Esophagus squamous epithelium (tissue), 5 donors: ENCODE data around the gene CFAP20DC. TPM values are rescaled to one million over a fixed set of nuclear protein-coding genes. Genes with fewer than 3 reads are reported as not detected.
"Not testable (repeated sequence)": the region's sequence is repeated elsewhere in the genome, so short reads cannot be mapped to it uniquely, and the experiment has no call there.

ENCODE experiments used
- DNase-seq: peaks from one replicate; lab custom pipeline; 2025; lab: John Stamatoyannopoulos, UW
- H3K27ac ChIP-seq, 4 donors: fragments of 200-600 bp; sonication (generic); one replicate each; pipeline ENCODE4 v1.5.1; 2016 to 2019; ENCODE audit warnings: mild to moderate bottlenecking in 1 of 4
- H3K27me3 ChIP-seq, 4 donors: fragments of 200-600 bp; sonication (generic); 1 replicate in 3 of 4; 2 replicates in 1 of 4; pipeline versions ENCODE4 v1.5.1 to v1.6.0; 2017 to 2021; ENCODE audit warnings: antibody characterized with exemption in 1 of 4
- H3K36me3 ChIP-seq, 3 donors: fragments of 200-600 bp; sonication (generic); one replicate each; pipeline ENCODE4 v1.5.1; 2016 to 2019
- H3K4me1 ChIP-seq, 3 donors: fragments of 200-600 bp; sonication (generic); one replicate each; pipeline ENCODE4 v1.5.1; 2017 to 2019
- H3K4me3 ChIP-seq, 4 donors: fragments of 200-600 bp; sonication (generic); 1 replicate in 3 of 4; 2 replicates in 1 of 4; pipeline ENCODE4 v1.5.1; 2016 to 2019; ENCODE audit warnings: mild to moderate bottlenecking in 2 of 4, moderate library complexity in 1 of 4
- H3K9me3 ChIP-seq, 3 donors: fragments of 200-600 bp; sonication (generic); one replicate each; pipeline ENCODE4 v1.5.1; 2016 to 2019
- POLR2A ChIP-seq, 4 donors: fragments of 450-650 bp; IDR thresholded peaks; one replicate each; pipeline ENCODE4 v1.6.1; 2017; ENCODE audit warnings: antibody characterized with exemption in 4 of 4, mild to moderate bottlenecking in 4 of 4, moderate library complexity in 3 of 4
- WGBS, 2 donors: methylation state at CpG; one replicate each; pipeline ENCODE4 v1.1.5; 2018; 5-methylcytosine and 5-hydroxymethylcytosine counted together
- intact Hi-C: fragments of 100-400 bp; cut with DNase I; formaldehyde crosslinking; loops from one replicate; pipeline ENCODE4 v1.15.0; 2022
- total RNA-seq, 4 donors: library from RNA; depleted of rRNA; stranded (reverse); fragments of >200 nt; gene quantifications; one replicate each; pipeline ENCODE4 v1.1.0, GENCODE V29; 2016
- TF ChIP-seq, protein P1 (sequence below), 6 experiments: fragments of 450-650 bp in 4 of 6; fragments of 200-600 bp in 2 of 6; sonication (generic) in 2 of 6; IDR thresholded peaks; one replicate each; pipeline ENCODE4 v1.5.1; 2016 to 2019; ENCODE audit warnings: antibody characterized with exemption in 6 of 6, mild to moderate bottlenecking in 4 of 6, moderate library complexity in 4 of 6
- donor health status: DM: yes; HTN: yes; CAD: no.

CFAP20DC gene
- total RNA-seq, 4 donors from 2014 or later, result 9.8 to 15.5 (median 10.8) TPM

- DNase-seq, result no peak
- H3K27me3 ChIP-seq, result no peaks in the 10 kb centered on the region
- TF ChIP-seq POLR2A (IDR thresholded peaks at IDR 0.05), result no peak
- TF ChIP-seq, protein P1, sequence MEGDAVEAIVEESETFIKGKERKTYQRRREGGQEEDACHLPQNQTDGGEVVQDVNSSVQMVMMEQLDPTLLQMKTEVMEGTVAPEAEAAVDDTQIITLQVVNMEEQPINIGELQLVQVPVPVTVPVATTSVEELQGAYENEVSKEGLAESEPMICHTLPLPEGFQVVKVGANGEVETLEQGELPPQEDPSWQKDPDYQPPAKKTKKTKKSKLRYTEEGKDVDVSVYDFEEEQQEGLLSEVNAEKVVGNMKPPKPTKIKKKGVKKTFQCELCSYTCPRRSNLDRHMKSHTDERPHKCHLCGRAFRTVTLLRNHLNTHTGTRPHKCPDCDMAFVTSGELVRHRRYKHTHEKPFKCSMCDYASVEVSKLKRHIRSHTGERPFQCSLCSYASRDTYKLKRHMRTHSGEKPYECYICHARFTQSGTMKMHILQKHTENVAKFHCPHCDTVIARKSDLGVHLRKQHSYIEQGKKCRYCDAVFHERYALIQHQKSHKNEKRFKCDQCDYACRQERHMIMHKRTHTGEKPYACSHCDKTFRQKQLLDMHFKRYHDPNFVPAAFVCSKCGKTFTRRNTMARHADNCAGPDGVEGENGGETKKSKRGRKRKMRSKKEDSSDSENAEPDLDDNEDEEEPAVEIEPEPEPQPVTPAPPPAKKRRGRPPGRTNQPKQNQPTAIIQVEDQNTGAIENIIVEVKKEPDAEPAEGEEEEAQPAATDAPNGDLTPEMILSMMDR (IDR thresholded peaks at IDR 0.05), result no peak
- intact Hi-C loops, result no loop called here
- H3K36me3 ChIP-seq, result no peaks in the 10 kb centered on the region
- no peaks in the 10 kb centered on the region for H3K4me1 ChIP-seq
- no peaks in the 10 kb centered on the region for H3K9me3 ChIP-seq
- 70 to 80% methylated on average over 3 of the region's 3 CpGs for WGBS, 2 donors
- no peak overlapping the region for H3K4me3 ChIP-seq
- no peak overlapping the region for H3K27ac ChIP-seq
These were observed 341.6 kb downstream of the CFAP20DC start for GRCh38 chr3:58708116-58708791.

DNA sequence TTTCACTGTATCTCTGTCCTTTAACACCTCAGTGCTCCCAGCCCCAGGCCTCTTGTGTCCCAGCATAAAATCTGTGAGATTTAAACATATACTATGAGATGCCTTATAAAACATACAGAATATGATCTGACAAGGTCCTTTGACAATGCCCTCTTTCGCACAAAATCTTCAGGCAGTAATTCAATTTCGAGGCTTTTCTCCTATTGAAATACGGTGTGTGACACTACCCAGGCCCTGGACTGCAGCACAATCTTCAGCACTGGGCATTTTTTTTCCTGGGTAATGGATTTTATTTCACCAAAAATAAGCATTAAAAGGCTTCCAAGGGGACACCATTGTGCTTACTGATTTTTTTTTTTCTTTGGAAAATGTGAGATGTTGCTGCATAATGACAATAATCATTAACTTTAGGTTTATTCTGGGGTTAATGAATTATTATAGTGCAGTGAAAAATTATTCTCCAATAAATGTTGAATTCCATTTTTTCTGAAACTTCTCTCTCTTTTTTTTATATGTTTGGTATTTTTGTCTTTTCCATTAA is 342.4 kb downstream of the CFAP20DC start:
- Histone ChIP-seq H3K27me3 (no peaks in the 10 kb centered on the region), H3K36me3 (no peaks in the 10 kb centered on the region), H3K4me3 (no peak overlapping the region), H3K27ac (no peak overlapping the region), H3K4me1 (no peaks in the 10 kb centered on the region), H3K9me3 (no peaks in the 10 kb centered on the region)
- no peak for TF ChIP-seq POLR2A (IDR thresholded peaks at IDR 0.05)
- TF ChIP-seq, protein P1 (IDR thresholded peaks at IDR 0.05), result no peak
- DNase-seq, result no peak
- 92 to 94% methylated on average over 3 of the region's 3 CpGs for WGBS, 2 donors
- intact Hi-C loops, result no loop called here

- no peaks in the 10 kb centered on the region for H3K9me3 ChIP-seq
- H3K27ac ChIP-seq, result no peak overlapping the region
- no peak for DNase-seq
- no peaks in the 10 kb centered on the region for H3K4me1 ChIP-seq
- H3K4me3 ChIP-seq, result no peak overlapping the region
- H3K36me3 ChIP-seq, result no peaks in the 10 kb centered on the region
- WGBS, 2 donors, result 64 to 69% methylated on average over 2 of the region's 2 CpGs
- no peaks in the 10 kb centered on the region for H3K27me3 ChIP-seq
- TF ChIP-seq, protein P1 (IDR thresholded peaks at IDR 0.05), result no peak
- no peak for TF ChIP-seq POLR2A (IDR thresholded peaks at IDR 0.05)
- intact Hi-C loops, result no loop called here
These were observed 343.2 kb downstream of the CFAP20DC start for GRCh38 chr3:58706395-58707167.

DNA sequence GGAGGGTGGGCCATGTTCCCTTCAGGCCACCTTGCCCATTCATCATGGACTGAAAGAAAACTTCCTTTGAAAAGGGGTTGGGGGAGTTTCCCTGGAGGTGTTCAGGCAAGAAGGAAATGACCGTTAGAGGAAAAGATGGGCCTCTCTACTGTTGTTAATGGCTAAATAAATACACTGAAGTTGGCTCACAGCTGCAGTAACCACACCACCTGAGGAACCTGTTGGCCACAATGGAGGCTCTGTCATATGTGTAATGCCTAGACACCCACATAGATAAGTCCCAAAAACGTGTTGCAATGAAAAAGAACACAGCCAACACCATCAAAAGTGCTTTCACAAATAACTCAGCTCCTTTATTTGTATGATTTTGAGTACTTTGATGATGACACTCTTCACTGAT is 345.1 kb downstream of the CFAP20DC start:
- H3K27ac ChIP-seq, result no peak overlapping the region
- H3K4me3 ChIP-seq, result no peak overlapping the region
- no peaks in the 10 kb centered on the region for H3K9me3 ChIP-seq
- no peaks in the 10 kb centered on the region for H3K4me1 ChIP-seq
- no peak for DNase-seq
- intact Hi-C loops, result no loop called here
- H3K36me3 ChIP-seq, result no peaks in the 10 kb centered on the region
- no peaks in the 10 kb centered on the region for H3K27me3 ChIP-seq
- TF ChIP-seq POLR2A (IDR thresholded peaks at IDR 0.05), result no peak
- TF ChIP-seq, protein P1 (IDR thresholded peaks at IDR 0.05), result no peak
- WGBS, 2 donors, result 41% methylated on average over 2 of the region's 2 CpGs

DNA sequence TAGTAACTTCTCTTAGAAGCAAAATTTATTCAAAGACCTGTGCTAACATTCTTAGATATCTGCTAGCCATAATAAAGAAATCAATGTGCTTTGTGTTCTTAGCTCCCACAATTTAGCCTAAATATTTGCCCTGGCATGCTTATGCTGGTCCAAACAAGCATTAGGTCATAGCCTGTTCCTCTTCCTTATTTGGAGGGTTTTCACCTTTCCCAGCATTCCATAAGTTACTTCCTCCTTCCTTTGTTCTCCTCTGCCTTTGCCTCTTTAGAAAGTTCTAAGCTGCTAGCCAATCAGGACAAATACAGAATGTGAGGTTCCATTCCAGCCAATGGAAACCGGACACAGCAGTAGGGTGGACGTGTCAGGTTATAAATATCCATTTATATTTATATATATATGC is 345.5 kb downstream of the CFAP20DC start:
- DNase-seq, H3K36me3 ChIP-seq, H3K9me3 ChIP-seq, H3K4me3 ChIP-seq, H3K27me3 ChIP-seq, H3K4me1 ChIP-seq, intact Hi-C loops, H3K27ac ChIP-seq: not testable (repeated sequence)
- 60 to 80% methylated on average over 2 of the region's 2 CpGs for WGBS, 2 donors
